ENCODE measurements around the gene MCAM.

- TF ChIP-seq YY1 (IDR thresholded peaks at IDR 0.05; ENCODE audit: insufficient read depth, insufficient read length) (no peak), ZNF274 (IDR thresholded peaks at IDR 0.05; ENCODE audit: low read depth, low read length) (no peak)
These were observed 45.8 kb upstream of the MCAM start for GRCh38 chr11:119362741-119363080.
